Measurements from ENCODE around the gene SNX1. TPM values are rescaled to one million over a fixed set of nuclear protein-coding genes. Genes with fewer than 3 reads are reported as not detected.
A peak's percentile ranks its signal among the peaks of the same experiment; 100 is the strongest.

SNX1 gene
- polyA plus RNA-seq, 2 of the 4 experiments (the other 2 are of a cell fraction) = 86.7 to 89.4 TPM

GRCh38 chr15:64162869-64163658, 67.3 kb downstream of the SNX1 start, which contains the start of gene PPIB (continued):
- TF ChIP-seq GATA3 (IDR thresholded peaks at IDR 0.05; ENCODE audit: borderline replicate concordance) (peak; percentile 82), KDM1A (IDR thresholded peaks at IDR 0.05; ENCODE audit: low read depth) (no peak), MAZ (IDR thresholded peaks at IDR 0.05; ENCODE audit: borderline replicate concordance, low read depth, low read length) (no peak), BHLHE40 (IDR thresholded peaks at IDR 0.05; ENCODE audit: low read depth, low read length) (peak; percentile 61; the same call in 1 of the 2 replicates), PHF8 (IDR thresholded peaks at IDR 0.05; ENCODE audit: borderline replicate concordance, low read depth) (peak; percentile 87), ZSCAN20 (CRISPR knock-in tag; IDR thresholded peaks at IDR 0.05) (no peak), CTCF (IDR thresholded peaks at IDR 0.05) (peak; percentile 51), CBX2 (IDR thresholded peaks at IDR 0.05; ENCODE audit: borderline replicate concordance, low read depth) (no peak), EHF (CRISPR knock-in tag; IDR thresholded peaks at IDR 0.05) (no peak), MAX (IDR thresholded peaks at IDR 0.05) (peak; percentile 85), EP300 (IDR thresholded peaks at IDR 0.05) (no peak; a peak in 1 of 5 replicates), HOXB5 (CRISPR knock-in tag; IDR thresholded peaks at IDR 0.05) (no peak), JUN (IDR thresholded peaks at IDR 0.05) (peak; percentile 66 to 96; a peak in 3 of 5 replicates), CBX8 (IDR thresholded peaks at IDR 0.05) (no peak), ELK1 (IDR thresholded peaks at IDR 0.05; ENCODE audit: low read depth, low read length) (no peak), SMC3 (IDR thresholded peaks at IDR 0.05) (peak; percentile 49; the same call in 2 of the 3 replicates), BCL3 (IDR thresholded peaks at IDR 0.05) (peak; percentile 82; the same call in 2 of the 3 replicates), E2F6 (IDR thresholded peaks at IDR 0.05; ENCODE audit: borderline replicate concordance, low read depth) (peak; percentile 75), KDM5A (IDR thresholded peaks at IDR 0.05) (0 out of 2 replicates have a peak, but pooled peaks have one; percentile 24), HOXA7 (CRISPR knock-in tag; IDR thresholded peaks at IDR 0.05) (no peak), HOXB13 (CRISPR knock-in tag; IDR thresholded peaks at IDR 0.05; ENCODE audit: low read depth) (no peak), POLR2AphosphoS2 (conservative IDR thresholded peaks at IDR 0.05; ENCODE audit: low read length) (no peak), RAD21 (conservative IDR thresholded peaks at IDR 0.05 in 1 of 2, IDR thresholded peaks at IDR 0.05 in 1 of 2) (peak; percentile 78 to 83), TP53 (CRISPR knock-in tag; IDR thresholded peaks at IDR 0.05) (0 out of 2 replicates have a peak, but pooled peaks have one; percentile 22), POLR2A (IDR thresholded peaks at IDR 0.05; ENCODE audit: low read length) (peak; percentile 94), RCOR1 (IDR thresholded peaks at IDR 0.05; ENCODE audit: low read depth, low read length) (no peak)

Data from A549 (cell line).